Mesodermal cell (in vitro differentiated cells): ENCODE results near the gene SCAI.

ENCODE experiments used
- H3K27ac ChIP-seq: 2 replicates; pipeline ENCODE4 v1.7.0; 2013; ENCODE audit warnings: mild to moderate bottlenecking, low read depth, low read length, moderate library complexity; ENCODE audit not compliant: severe bottlenecking
- H3K36me3 ChIP-seq: 2 replicates; pipeline ENCODE4 v1.7.1; 2013; ENCODE audit warnings: mild to moderate bottlenecking, low read length, moderate library complexity; ENCODE audit not compliant: control insufficient read depth, insufficient read depth
- H3K4me1 ChIP-seq: one replicate; pipeline ENCODE4 v1.7.1; 2013; ENCODE audit warnings: mild to moderate bottlenecking, low read length; ENCODE audit not compliant: insufficient read depth, control insufficient read depth, poor library complexity, severe bottlenecking
- H3K4me3 ChIP-seq: 2 replicates; pipeline ENCODE4 v1.7.0; 2013; ENCODE audit warnings: low read length, control low read depth, mild to moderate bottlenecking; ENCODE audit not compliant: insufficient read depth, poor library complexity, severe bottlenecking; ENCODE audit errors: extremely low read depth
- H3K9me3 ChIP-seq: 2 replicates; pipeline ENCODE4 v1.7.1; 2013; ENCODE audit warnings: mild to moderate bottlenecking, low read length, moderate library complexity; ENCODE audit not compliant: control insufficient read depth
- WGBS, 2 experiments: methylation state at CpG; one replicate each; pipeline ENCODE4 v1.1.5; 2013; ENCODE audit warnings: missing lambda C conversion rate in 2 of 2; ENCODE audit not compliant: insufficient coverage in 2 of 2; 5-methylcytosine and 5-hydroxymethylcytosine counted together

Gene SCAI

GRCh38 chr9:125106285-125106893, 36.9 kb downstream of the SCAI start:
- Histone ChIP-seq H3K4me1 (no peaks in the 10 kb centered on the region), H3K36me3 (no peaks in the 10 kb centered on the region), H3K9me3 (peaks cover 8% of the 10 kb centered on the region), H3K27ac (no peak overlapping the region), H3K4me3 (no peak overlapping the region)

GRCh38 chr9:125103770-125104460, 39.4 kb downstream of the SCAI start:
- Histone ChIP-seq H3K36me3 (no peaks in the 10 kb centered on the region), H3K27ac (no peak overlapping the region), H3K4me1 (peaks cover 2% of the 10 kb centered on the region), H3K4me3 (no peak overlapping the region), H3K9me3 (no peaks in the 10 kb centered on the region)
- 90 to 100% methylated on average over 2 to 3 of the region's 3 CpGs for WGBS, 2 experiments

- WGBS, 2 experiments, result 100% methylated on average over 1 of the region's 1 CpG
These were observed 40.3 kb downstream of the SCAI start for GRCh38 chr9:125103021-125103420.

GRCh38 chr9:125100822-125101221, 42.5 kb downstream of the SCAI start:
- Histone ChIP-seq H3K4me3 (no peak overlapping the region), H3K36me3 (no peaks in the 10 kb centered on the region), H3K4me1 (peaks cover 2% of the 10 kb centered on the region), H3K27ac (no peak overlapping the region), H3K9me3 (peaks cover 9% of the 10 kb centered on the region)
- 86 to 90% methylated on average over 3 of the region's 4 CpGs for WGBS, 2 experiments

More at GRCh38 chr9:125103021-125103420, 40.3 kb downstream of the SCAI start:
- H3K4me1 ChIP-seq, result peaks cover 2% of the 10 kb centered on the region
- no peak overlapping the region for H3K4me3 ChIP-seq
- no peak overlapping the region for H3K27ac ChIP-seq
- H3K9me3 ChIP-seq, result no peaks in the 10 kb centered on the region
- no peaks in the 10 kb centered on the region for H3K36me3 ChIP-seq

- Histone ChIP-seq H3K4me3 (no peak overlapping the region), H3K36me3 (no peaks in the 10 kb centered on the region), H3K9me3 (peaks cover 9% of the 10 kb centered on the region), H3K27ac (no peak overlapping the region), H3K4me1 (peaks cover 2% of the 10 kb centered on the region)
- WGBS, 2 experiments, result 86% methylated on average over 1 of the region's 3 CpGs; no CpG with 5 or more reads in 1 of the 2 experiments
These were observed 43.5 kb downstream of the SCAI start for GRCh38 chr9:125099816-125100215.

GRCh38 chr9:125095821-125096443, 47.4 kb downstream of the SCAI start:
- Histone ChIP-seq H3K36me3 (no peaks in the 10 kb centered on the region), H3K4me3 (no peak overlapping the region), H3K9me3 (peaks cover 9% of the 10 kb centered on the region), H3K27ac (no peak overlapping the region), H3K4me1 (peaks cover 2% of the 10 kb centered on the region)
- WGBS, 2 experiments, result 82% methylated on average over 2 of the region's 2 CpGs; no CpG with 5 or more reads in 1 of the 2 experiments

- 89 to 93% methylated on average over 1 of the region's 3 CpGs for WGBS, 2 experiments
- no peaks in the 10 kb centered on the region for H3K4me1 ChIP-seq
- no peaks in the 10 kb centered on the region for H3K36me3 ChIP-seq
- H3K4me3 ChIP-seq, result no peak overlapping the region
- peaks cover 3% of the 10 kb centered on the region for H3K9me3 ChIP-seq
- no peak overlapping the region for H3K27ac ChIP-seq
These were observed 52.2 kb downstream of the SCAI start for GRCh38 chr9:125091121-125091520.

GRCh38 chr9:125089331-125089730, 54.0 kb downstream of the SCAI start:
- no peaks in the 10 kb centered on the region for H3K36me3 ChIP-seq
- no peak overlapping the region for H3K27ac ChIP-seq
- H3K4me1 ChIP-seq, result no peaks in the 10 kb centered on the region
- no peak overlapping the region for H3K4me3 ChIP-seq
- H3K9me3 ChIP-seq, result no peaks in the 10 kb centered on the region

- H3K9me3 ChIP-seq, result no peaks in the 10 kb centered on the region
- H3K36me3 ChIP-seq, result peaks cover 2% of the 10 kb centered on the region
- no CpG with 5 or more reads among the region's 5 CpGs for WGBS, 2 experiments
- no peak overlapping the region for H3K4me3 ChIP-seq
- no peak overlapping the region for H3K27ac ChIP-seq
- H3K4me1 ChIP-seq, result no peaks in the 10 kb centered on the region
These were observed 54.6 kb downstream of the SCAI start for GRCh38 chr9:125088752-125089151.

GRCh38 chr9:125085703-125086477, 57.4 kb downstream of the SCAI start:
- Histone ChIP-seq H3K4me1 (no peaks in the 10 kb centered on the region), H3K36me3 (peaks cover 6% of the 10 kb centered on the region), H3K4me3 (no peak overlapping the region), H3K9me3 (peaks cover 13% of the 10 kb centered on the region), H3K27ac (no peak overlapping the region)
- 93 to 100% methylated on average over 3 to 4 of the region's 6 CpGs for WGBS, 2 experiments
